Loucy (cell line): ENCODE data around the gene SYNDIG1.

Experiments
- EZH2phosphoT487 ChIP-seq: fragments of 200-600 bp; IDR thresholded peaks from 2 replicates; pipeline ENCODE4 v1.6.1; 2018; ENCODE audit warnings: antibody characterized with exemption, mild to moderate bottlenecking, moderate library complexity, borderline replicate concordance
- TF ChIP-seq, protein P1 (sequence below): fragments of 200-600 bp; sonication (generic); conservative IDR thresholded peaks from 2 replicates; pipeline ENCODE4 v1.5.1; 2014; ENCODE audit warnings: mild to moderate bottlenecking, antibody characterized with exemption, low read length

DNA sequence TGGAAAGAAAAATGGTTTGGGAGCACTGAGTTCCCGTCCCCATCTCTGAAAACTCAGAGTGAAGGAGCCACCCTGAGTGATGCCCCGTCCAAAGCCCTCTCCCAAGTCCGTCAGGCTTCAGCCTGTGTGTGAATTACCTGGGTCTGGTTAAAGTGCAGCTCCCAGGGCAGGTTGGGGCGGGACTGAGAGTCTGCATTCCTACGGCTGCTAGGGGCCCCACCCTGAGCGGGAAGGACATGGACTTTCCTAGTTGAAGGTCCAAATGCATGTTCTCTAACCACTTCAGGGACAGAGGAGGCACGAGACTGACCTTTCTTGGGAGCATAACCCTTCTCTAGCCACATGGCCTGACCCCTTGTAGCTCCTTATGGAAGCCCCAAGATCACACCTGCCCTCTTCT is 97.2 kb downstream of the SYNDIG1 start:
- TF ChIP-seq, protein P1, sequence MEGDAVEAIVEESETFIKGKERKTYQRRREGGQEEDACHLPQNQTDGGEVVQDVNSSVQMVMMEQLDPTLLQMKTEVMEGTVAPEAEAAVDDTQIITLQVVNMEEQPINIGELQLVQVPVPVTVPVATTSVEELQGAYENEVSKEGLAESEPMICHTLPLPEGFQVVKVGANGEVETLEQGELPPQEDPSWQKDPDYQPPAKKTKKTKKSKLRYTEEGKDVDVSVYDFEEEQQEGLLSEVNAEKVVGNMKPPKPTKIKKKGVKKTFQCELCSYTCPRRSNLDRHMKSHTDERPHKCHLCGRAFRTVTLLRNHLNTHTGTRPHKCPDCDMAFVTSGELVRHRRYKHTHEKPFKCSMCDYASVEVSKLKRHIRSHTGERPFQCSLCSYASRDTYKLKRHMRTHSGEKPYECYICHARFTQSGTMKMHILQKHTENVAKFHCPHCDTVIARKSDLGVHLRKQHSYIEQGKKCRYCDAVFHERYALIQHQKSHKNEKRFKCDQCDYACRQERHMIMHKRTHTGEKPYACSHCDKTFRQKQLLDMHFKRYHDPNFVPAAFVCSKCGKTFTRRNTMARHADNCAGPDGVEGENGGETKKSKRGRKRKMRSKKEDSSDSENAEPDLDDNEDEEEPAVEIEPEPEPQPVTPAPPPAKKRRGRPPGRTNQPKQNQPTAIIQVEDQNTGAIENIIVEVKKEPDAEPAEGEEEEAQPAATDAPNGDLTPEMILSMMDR, result no peak
- no peak for TF ChIP-seq EZH2phosphoT487
